Panc1 (cell line): ENCODE measurements around the gene NEDD8. TPM values are rescaled to one million over a fixed set of nuclear protein-coding genes. Genes with fewer than 3 reads are reported as not detected.

Experiments used
- ATAC-seq: fragments of 200-7000 bp; cut with Tn5 transposase; 2 replicates; pipeline ENCODE4 v1.9.1; 2020; ENCODE audit warnings: mild to moderate bottlenecking, moderate library complexity
- BruUV-seq: library from RNA; stranded (reverse); fragments of 400-500 nt; replicated peaks from 2 replicates; lab custom pipeline; 2021; lab: Mats Ljungman, UMichigan
- CTCF ChIA-PET: fragments of 300-600 bp; sonication (Branson Sonifier 250); formaldehyde crosslinking; loops from one replicate; lab custom pipeline; 2022; ENCODE audit warnings: antibody characterized with exemption; lab: Charles Lee
- POLR2A ChIA-PET: fragments of 300-600 bp; sonication (Branson Sonifier 250); formaldehyde crosslinking; loops from one replicate; lab custom pipeline; 2022; ENCODE audit warnings: antibody characterized with exemption; lab: Charles Lee
- DNase-seq: peaks from one replicate; pipeline ENCODE4 v3.0.0-alpha.2; 2010; ENCODE audit warnings: low read depth, low spot score
- H3K27ac ChIP-seq: 2 replicates; pipeline ENCODE4 v1.5.1; 2011; ENCODE audit warnings: mild to moderate bottlenecking, low read length, inconsistent platforms
- H3K27me3 ChIP-seq: fragments of 200-500 bp; sonication (Bioruptor generic); 2 replicates; pipeline ENCODE4 v1.6.0; 2014; ENCODE audit warnings: low read length, inconsistent platforms; ENCODE audit not compliant: control insufficient read depth, insufficient read depth
- H3K36me3 ChIP-seq: fragments of 200-500 bp; sonication (Bioruptor generic); 2 replicates; pipeline ENCODE4 v1.5.1; 2014; ENCODE audit warnings: inconsistent platforms, mild to moderate bottlenecking, low read length, moderate library complexity; ENCODE audit not compliant: control insufficient read depth, insufficient read depth
- H3K4me1 ChIP-seq: 2 replicates; pipeline ENCODE4 v1.5.1; 2011; ENCODE audit warnings: inconsistent platforms, mild to moderate bottlenecking, low read length, moderate library complexity; ENCODE audit not compliant: control insufficient read depth, insufficient read depth
- H3K4me3 ChIP-seq, 2 experiments: 2 replicates each; pipeline ENCODE4 v1.5.1; 2011 to 2012; ENCODE audit warnings: low read depth in 2 of 2, low read length in 2 of 2, mild to moderate bottlenecking in 2 of 2, inconsistent platforms in 1 of 2, moderate library complexity in 1 of 2
- H3K9me3 ChIP-seq: fragments of 200-500 bp; sonication (Bioruptor generic); 2 replicates; pipeline ENCODE4 v1.5.1; 2014; ENCODE audit warnings: low read depth, mild to moderate bottlenecking, inconsistent platforms, low read length, moderate library complexity; ENCODE audit not compliant: control insufficient read depth, insufficient read depth
- POLR2AphosphoS5 ChIP-seq: IDR thresholded peaks from 2 replicates; pipeline ENCODE4 v1.6.1; 2012; ENCODE audit warnings: mild to moderate bottlenecking, low read depth, low read length, moderate library complexity
- SIN3A ChIP-seq: IDR thresholded peaks from 2 replicates; pipeline ENCODE4 v1.6.1; 2012; ENCODE audit warnings: low read depth, mild to moderate bottlenecking, low read length, moderate library complexity, borderline replicate concordance; ENCODE audit not compliant: insufficient read depth
- TCF7L2 ChIP-seq: IDR thresholded peaks from 2 replicates; pipeline ENCODE4 v1.6.1; 2011; ENCODE audit warnings: mild to moderate bottlenecking, low read depth, low read length, inconsistent platforms
- in situ Hi-C: cut with HindIII; loops from 2 replicates; pipeline ENCODE4 v1.10.0; 2016; ENCODE audit warnings: low sequenced_read_pairs, low pct_unique_long_range_greater_than_20kb
- intact Hi-C: fragments of 100-400 bp; cut with micrococcal nuclease; formaldehyde crosslinking; loops from one replicate; pipeline ENCODE4 v1.10.0; 2022; ENCODE audit not compliant: unreplicated experiment
- total RNA-seq: library from RNA; stranded (reverse); gene quantifications from one replicate; pipeline ENCODE4 v1.2.1, GENCODE V29; 2021; ENCODE audit not compliant: unreplicated experiment
- TF ChIP-seq, protein P1 (sequence below): fragments of 450-650 bp; IDR thresholded peaks from 2 replicates; pipeline ENCODE4 v1.5.1; 2017; ENCODE audit warnings: mild to moderate bottlenecking
- TF ChIP-seq, protein P2 (sequence below), 2 experiments: IDR thresholded peaks; 2 replicates each; pipeline ENCODE4 v1.6.1; 2011 to 2012; ENCODE audit warnings: low read depth in 2 of 2, control low read depth in 1 of 2, low read length in 1 of 2, mild to moderate bottlenecking in 1 of 2, moderate library complexity in 1 of 2; ENCODE audit not compliant: insufficient read depth in 1 of 2

Gene NEDD8
- total RNA-seq, 1 experiment from 2014 or later, result 155 TPM

DNA sequence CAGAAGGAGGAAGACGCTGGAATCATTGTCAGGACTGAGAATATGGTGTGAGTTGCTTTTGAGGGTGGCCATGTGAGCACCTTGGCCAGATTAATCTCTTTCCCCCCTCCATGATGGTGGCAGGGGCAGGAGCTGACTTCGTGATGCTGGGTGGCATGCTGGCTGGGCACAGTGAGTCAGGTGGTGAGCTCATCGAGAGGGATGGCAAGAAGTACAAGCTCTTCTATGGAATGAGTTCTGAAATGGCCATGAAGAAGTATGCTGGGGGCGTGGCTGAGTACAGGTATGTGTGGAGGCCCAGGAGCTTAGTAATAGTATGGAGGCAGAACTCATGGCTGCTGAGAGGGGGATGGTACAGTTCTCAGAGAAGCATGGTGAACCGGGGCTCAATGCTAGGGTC is 6.0 kb upstream of the NEDD8 start:
- in situ Hi-C loops (no loop called here), intact Hi-C loops (no loop called here)
- no peaks in the 10 kb centered on the region for H3K9me3 ChIP-seq
- ATAC-seq (no peak), DNase-seq (no peak)
- BruUV-seq, result no TSS peak
- TF ChIP-seq SIN3A, result no peak
- TF ChIP-seq, protein P1, sequence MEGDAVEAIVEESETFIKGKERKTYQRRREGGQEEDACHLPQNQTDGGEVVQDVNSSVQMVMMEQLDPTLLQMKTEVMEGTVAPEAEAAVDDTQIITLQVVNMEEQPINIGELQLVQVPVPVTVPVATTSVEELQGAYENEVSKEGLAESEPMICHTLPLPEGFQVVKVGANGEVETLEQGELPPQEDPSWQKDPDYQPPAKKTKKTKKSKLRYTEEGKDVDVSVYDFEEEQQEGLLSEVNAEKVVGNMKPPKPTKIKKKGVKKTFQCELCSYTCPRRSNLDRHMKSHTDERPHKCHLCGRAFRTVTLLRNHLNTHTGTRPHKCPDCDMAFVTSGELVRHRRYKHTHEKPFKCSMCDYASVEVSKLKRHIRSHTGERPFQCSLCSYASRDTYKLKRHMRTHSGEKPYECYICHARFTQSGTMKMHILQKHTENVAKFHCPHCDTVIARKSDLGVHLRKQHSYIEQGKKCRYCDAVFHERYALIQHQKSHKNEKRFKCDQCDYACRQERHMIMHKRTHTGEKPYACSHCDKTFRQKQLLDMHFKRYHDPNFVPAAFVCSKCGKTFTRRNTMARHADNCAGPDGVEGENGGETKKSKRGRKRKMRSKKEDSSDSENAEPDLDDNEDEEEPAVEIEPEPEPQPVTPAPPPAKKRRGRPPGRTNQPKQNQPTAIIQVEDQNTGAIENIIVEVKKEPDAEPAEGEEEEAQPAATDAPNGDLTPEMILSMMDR, result no peak
- no peak for TF ChIP-seq TCF7L2
- TF ChIP-seq, protein P2, sequence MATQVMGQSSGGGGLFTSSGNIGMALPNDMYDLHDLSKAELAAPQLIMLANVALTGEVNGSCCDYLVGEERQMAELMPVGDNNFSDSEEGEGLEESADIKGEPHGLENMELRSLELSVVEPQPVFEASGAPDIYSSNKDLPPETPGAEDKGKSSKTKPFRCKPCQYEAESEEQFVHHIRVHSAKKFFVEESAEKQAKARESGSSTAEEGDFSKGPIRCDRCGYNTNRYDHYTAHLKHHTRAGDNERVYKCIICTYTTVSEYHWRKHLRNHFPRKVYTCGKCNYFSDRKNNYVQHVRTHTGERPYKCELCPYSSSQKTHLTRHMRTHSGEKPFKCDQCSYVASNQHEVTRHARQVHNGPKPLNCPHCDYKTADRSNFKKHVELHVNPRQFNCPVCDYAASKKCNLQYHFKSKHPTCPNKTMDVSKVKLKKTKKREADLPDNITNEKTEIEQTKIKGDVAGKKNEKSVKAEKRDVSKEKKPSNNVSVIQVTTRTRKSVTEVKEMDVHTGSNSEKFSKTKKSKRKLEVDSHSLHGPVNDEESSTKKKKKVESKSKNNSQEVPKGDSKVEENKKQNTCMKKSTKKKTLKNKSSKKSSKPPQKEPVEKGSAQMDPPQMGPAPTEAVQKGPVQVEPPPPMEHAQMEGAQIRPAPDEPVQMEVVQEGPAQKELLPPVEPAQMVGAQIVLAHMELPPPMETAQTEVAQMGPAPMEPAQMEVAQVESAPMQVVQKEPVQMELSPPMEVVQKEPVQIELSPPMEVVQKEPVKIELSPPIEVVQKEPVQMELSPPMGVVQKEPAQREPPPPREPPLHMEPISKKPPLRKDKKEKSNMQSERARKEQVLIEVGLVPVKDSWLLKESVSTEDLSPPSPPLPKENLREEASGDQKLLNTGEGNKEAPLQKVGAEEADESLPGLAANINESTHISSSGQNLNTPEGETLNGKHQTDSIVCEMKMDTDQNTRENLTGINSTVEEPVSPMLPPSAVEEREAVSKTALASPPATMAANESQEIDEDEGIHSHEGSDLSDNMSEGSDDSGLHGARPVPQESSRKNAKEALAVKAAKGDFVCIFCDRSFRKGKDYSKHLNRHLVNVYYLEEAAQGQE (IDR thresholded peaks at IDR 0.05; ENCODE audit: insufficient read depth in 1 of 2, low read depth in 2 of 2, low read length in 1 of 2), result no peak
- TF ChIP-seq POLR2AphosphoS5, result no peak
- H3K27ac ChIP-seq, result no peak overlapping the region
- H3K4me1 ChIP-seq, result peaks cover 26% of the 10 kb centered on the region
- CTCF ChIA-PET, result no interaction called here
- POLR2A ChIA-PET, result interaction anchor here (0.5 kb wide), 1 partner anchor 194 kb away, joined by 5 read pairs; no protein-coding TSS in a partner anchor
- no peak overlapping the region for H3K4me3 ChIP-seq
- H3K27me3 ChIP-seq, result no peaks in the 10 kb centered on the region
- peaks cover 8% of the 10 kb centered on the region for H3K36me3 ChIP-seq

DNA sequence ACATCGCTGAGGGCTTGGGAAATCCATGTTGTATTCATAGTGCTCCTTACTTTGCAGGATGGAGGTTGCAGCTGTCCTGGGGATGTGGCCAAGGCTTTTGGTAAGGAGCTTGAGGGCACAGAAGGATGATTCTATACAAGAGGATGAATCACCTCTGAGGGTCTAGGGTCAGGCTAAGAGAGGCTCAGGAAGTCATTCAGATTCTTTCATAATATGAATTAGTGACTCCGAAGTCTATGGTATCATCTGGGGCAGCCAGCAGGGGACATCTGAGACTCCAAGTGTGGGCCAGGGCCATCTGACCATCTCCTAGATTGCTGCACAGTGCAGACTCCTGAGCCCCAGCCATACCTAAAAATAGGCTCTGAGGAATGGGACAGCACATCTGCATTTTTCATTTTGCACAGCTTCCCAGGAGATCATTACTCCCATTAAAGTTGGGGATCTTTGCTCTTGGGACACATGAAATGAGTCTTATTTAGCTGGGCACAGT is 5.3 kb upstream of the NEDD8 start:
- H3K4me3 ChIP-seq, result no peak overlapping the region
- CTCF ChIA-PET, result no interaction called here
- peaks cover 8% of the 10 kb centered on the region for H3K36me3 ChIP-seq
- no peaks in the 10 kb centered on the region for H3K27me3 ChIP-seq
- BruUV-seq, result no TSS peak
- ATAC-seq (no peak), DNase-seq (no peak)
- TF ChIP-seq SIN3A (no peak), TCF7L2 (no peak), POLR2AphosphoS5 (no peak)
- TF ChIP-seq, protein P2 (IDR thresholded peaks at IDR 0.05; ENCODE audit: insufficient read depth in 1 of 2, low read depth in 2 of 2, low read length in 1 of 2), result no peak
- TF ChIP-seq, protein P1, result no peak
- POLR2A ChIA-PET, result interaction anchor here (0.5 kb wide), 1 partner anchor 194 kb away, joined by 5 read pairs; no protein-coding TSS in a partner anchor
- H3K27ac ChIP-seq, result no peak overlapping the region
- H3K9me3 ChIP-seq, result no peaks in the 10 kb centered on the region
- intact Hi-C loops, result no loop called here
- in situ Hi-C loops, result no loop called here
- peaks cover 26% of the 10 kb centered on the region for H3K4me1 ChIP-seq
